ENCODE data around the gene RIPPLY3. TPM values are rescaled to one million over a fixed set of nuclear protein-coding genes. Genes with fewer than 3 reads are reported as not detected.

Gene RIPPLY3
- total and polyA plus RNA-seq, 12 donors = 0.03 TPM; not detected in 11

- peaks cover 0 to 5% (median 0%) of the 10 kb centered on the region in 11 donors for H3K9me3 ChIP-seq
- ATAC-seq (peak; percentile 98 to 99 (median 98)), DNase-seq (peak; percentile 94 to 97)
- TF ChIP-seq, protein P1, sequence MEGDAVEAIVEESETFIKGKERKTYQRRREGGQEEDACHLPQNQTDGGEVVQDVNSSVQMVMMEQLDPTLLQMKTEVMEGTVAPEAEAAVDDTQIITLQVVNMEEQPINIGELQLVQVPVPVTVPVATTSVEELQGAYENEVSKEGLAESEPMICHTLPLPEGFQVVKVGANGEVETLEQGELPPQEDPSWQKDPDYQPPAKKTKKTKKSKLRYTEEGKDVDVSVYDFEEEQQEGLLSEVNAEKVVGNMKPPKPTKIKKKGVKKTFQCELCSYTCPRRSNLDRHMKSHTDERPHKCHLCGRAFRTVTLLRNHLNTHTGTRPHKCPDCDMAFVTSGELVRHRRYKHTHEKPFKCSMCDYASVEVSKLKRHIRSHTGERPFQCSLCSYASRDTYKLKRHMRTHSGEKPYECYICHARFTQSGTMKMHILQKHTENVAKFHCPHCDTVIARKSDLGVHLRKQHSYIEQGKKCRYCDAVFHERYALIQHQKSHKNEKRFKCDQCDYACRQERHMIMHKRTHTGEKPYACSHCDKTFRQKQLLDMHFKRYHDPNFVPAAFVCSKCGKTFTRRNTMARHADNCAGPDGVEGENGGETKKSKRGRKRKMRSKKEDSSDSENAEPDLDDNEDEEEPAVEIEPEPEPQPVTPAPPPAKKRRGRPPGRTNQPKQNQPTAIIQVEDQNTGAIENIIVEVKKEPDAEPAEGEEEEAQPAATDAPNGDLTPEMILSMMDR (IDR thresholded peaks at IDR 0.05) = peak; percentile 89 to 99 (median 93)
- intact Hi-C loops (cut with DNase I) = loop anchor here in 5 of 10 donors (5.0 to 10.0 kb wide), 2 partner anchors 82 to 85 kb away; partner anchors contain the start of genes PIGP (in 5 of the 5) and TTC3 (in 5 of the 5)
- H3K4me3 ChIP-seq = peak overlapping the region; percentile 26 to 76 (median 66)
- H3K36me3 ChIP-seq = no peaks in the 10 kb centered on the region
- 2% methylated on average over 79 to 97 of the region's 97 CpGs for WGBS, 2 donors
- H3K27me3 ChIP-seq = peaks cover 0 to 20% (median 16%) of the 10 kb centered on the region in 7 donors
- H3K27ac ChIP-seq = peak overlapping the region; percentile 61 to 97 (median 94)
- peaks cover 0 to 16% (median 4%) of the 10 kb centered on the region in 9 donors for H3K4me1 ChIP-seq
Measured at GRCh38 chr21:36989699-36990507, 16.6 kb upstream of the RIPPLY3 start.

GRCh38 chr21:36990508-36991205 lies 15.8 kb upstream of the RIPPLY3 start:
- Histone ChIP-seq H3K27me3 (peaks cover 0 to 21% (median 16%) of the 10 kb centered on the region in 7 donors), H3K9me3 (peaks cover 0 to 5% (median 0%) of the 10 kb centered on the region in 11 donors), H3K36me3 (no peaks in the 10 kb centered on the region), H3K27ac (peak overlapping the region in 9 of 10 donors; percentile 81 to 97 (median 95)), H3K4me1 (peaks cover 0 to 16% (median 4%) of the 10 kb centered on the region in 9 donors), H3K4me3 (peak overlapping the region in 9 of 10 donors; percentile 38 to 76 (median 67))
- TF ChIP-seq, protein P1 (IDR thresholded peaks at IDR 0.05) = no peak
- ATAC-seq (no peak), DNase-seq (no peak)
- intact Hi-C loops (cut with DNase I) = loop anchor here in 3 of 10 donors (5.0 to 10.0 kb wide), 2 partner anchors 82 to 84 kb away; partner anchors contain the start of genes PIGP (in 3 of the 3) and TTC3 (in 3 of the 3)
- WGBS, 2 donors = 60 to 61% methylated on average over 21 of the region's 21 CpGs

GRCh38 chr21:36992671-36993070 lies 13.8 kb upstream of the RIPPLY3 start:
- Histone ChIP-seq H3K36me3 (no peaks in the 10 kb centered on the region), H3K27me3 (peaks cover 0 to 21% (median 16%) of the 10 kb centered on the region in 7 donors), H3K9me3 (peaks cover 0 to 5% (median 0%) of the 10 kb centered on the region in 11 donors), H3K4me1 (peaks cover 0 to 16% (median 4%) of the 10 kb centered on the region in 9 donors), H3K27ac (no peak overlapping the region), H3K4me3 (no peak overlapping the region)
- no peak for ATAC-seq
- TF ChIP-seq, protein P1 (IDR thresholded peaks at IDR 0.05) = no peak
- DNase-seq = no peak
- intact Hi-C loops (cut with DNase I) = loop anchor here in 3 of 10 donors (5.0 to 10.0 kb wide), 2 partner anchors 80 to 82 kb away; partner anchors contain the start of genes PIGP (in 3 of the 3) and TTC3 (in 3 of the 3)
- WGBS, 2 donors = 60 to 86% methylated on average over 7 of the region's 7 CpGs
